SU-DHL-6 (cell line): ENCODE data around the gene FBXW8.
A peak's percentile ranks its signal among the peaks of the same experiment; 100 is the strongest.

Source experiments
- H2AFZ ChIP-seq: fragments of 200-600 bp; sonication (generic); 2 replicates; pipeline ENCODE4 v1.6.1; 2014; ENCODE audit warnings: low read depth, mild to moderate bottlenecking, moderate library complexity, mixed read lengths, antibody characterized with exemption, low read length; ENCODE audit not compliant: severe bottlenecking
- H3F3A ChIP-seq: fragments of 200-600 bp; shearing (Covaris generic); 2 replicates; pipeline ENCODE4 v1.6.0; 2016; ENCODE audit warnings: antibody characterized with exemption, mild to moderate bottlenecking; ENCODE audit not compliant: insufficient read depth
- H3K27ac ChIP-seq: fragments of 200-600 bp; sonication (generic); 2 replicates; pipeline ENCODE4 v1.5.1; 2016; ENCODE audit warnings: low read depth, mild to moderate bottlenecking, low read length, moderate library complexity, mixed read lengths
- H3K27me3 ChIP-seq: fragments of 200-600 bp; sonication (generic), shearing (Covaris generic); 2 replicates; pipeline ENCODE4 v1.6.0; 2014; ENCODE audit warnings: mild to moderate bottlenecking, low read length
- H3K36me3 ChIP-seq: fragments of 200-600 bp; sonication (generic); 2 replicates; pipeline ENCODE4 v1.6.1; 2014; ENCODE audit warnings: mild to moderate bottlenecking, low read length, mixed read lengths
- H3K4me2 ChIP-seq: fragments of 300-600, 200-600 bp; shearing (Covaris generic), sonication (generic); 2 replicates; pipeline ENCODE4 v1.6.0; 2014; ENCODE audit warnings: low read length, low read depth, mild to moderate bottlenecking; ENCODE audit not compliant: poor library complexity, severe bottlenecking
- H3K4me3 ChIP-seq: fragments of 200-600 bp; sonication (generic); 2 replicates; pipeline ENCODE4 v1.5.1; 2014; ENCODE audit warnings: antibody characterized with exemption, low read length, mild to moderate bottlenecking, mixed read lengths; ENCODE audit not compliant: insufficient read depth, poor library complexity, severe bottlenecking
- H3K79me2 ChIP-seq: fragments of 200-600 bp; sonication (generic); 2 replicates; pipeline ENCODE4 v1.6.1; 2014; ENCODE audit warnings: mild to moderate bottlenecking, low read length, moderate library complexity; ENCODE audit not compliant: insufficient read depth
- H3K9ac ChIP-seq: fragments of 200-600 bp; sonication (generic); 2 replicates; pipeline ENCODE4 v1.7.0; 2014; ENCODE audit warnings: mild to moderate bottlenecking, low read length
- H3K9me2 ChIP-seq: fragments of 200-600 bp; sonication (generic); replicated peaks from 2 replicates; pipeline ENCODE4 v1.6.1; 2014; ENCODE audit warnings: low read length; ENCODE audit not compliant: insufficient read depth
- H3K9me3 ChIP-seq: fragments of 200-600 bp; sonication (generic); 2 replicates; pipeline ENCODE4 v1.6.1; 2014; ENCODE audit warnings: low read length, mixed read lengths; ENCODE audit not compliant: insufficient read depth
- H4K20me1 ChIP-seq: fragments of 200-600 bp; sonication (generic); 2 replicates; pipeline ENCODE4 v1.6.1; 2014; ENCODE audit warnings: low read depth, mild to moderate bottlenecking, antibody characterized with exemption, low read length, moderate library complexity, mixed read lengths
- EZH2phosphoT487 ChIP-seq: fragments of 200-600 bp; sonication (generic), shearing (Covaris generic); conservative IDR thresholded peaks from 2 replicates; pipeline ENCODE4 v1.6.1; 2018; ENCODE audit warnings: mild to moderate bottlenecking, antibody characterized with exemption, low read length, moderate library complexity, mixed read lengths
- TF ChIP-seq, protein P1 (sequence below): fragments of 200-600 bp; sonication (generic); IDR thresholded peaks from one replicate; pipeline ENCODE4 v1.5.1; 2017; ENCODE audit warnings: antibody characterized with exemption, mild to moderate bottlenecking, low read length, moderate library complexity; ENCODE audit not compliant: insufficient read depth, poor library complexity, severe bottlenecking

FBXW8 gene

DNA sequence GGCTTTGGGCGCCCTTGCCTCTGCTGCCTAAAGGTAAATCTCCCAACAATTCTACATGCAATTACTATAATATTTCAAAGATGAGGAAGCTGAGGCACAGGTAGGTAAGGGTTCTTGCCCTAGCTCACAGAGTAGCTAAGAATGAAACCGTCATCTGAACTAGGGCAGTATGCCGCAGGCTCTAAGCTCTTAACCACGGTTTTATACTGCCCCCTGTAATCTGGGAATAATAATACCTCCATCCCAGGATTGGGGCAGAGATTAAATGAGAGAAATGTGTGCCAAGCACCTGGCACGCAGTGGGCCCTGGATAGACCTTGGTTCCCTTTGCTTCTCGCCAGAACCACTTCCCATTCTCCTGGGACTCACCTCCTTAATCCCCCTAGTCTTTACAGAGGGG lies 28.0 kb upstream of the FBXW8 start:
- Histone ChIP-seq H3K9me3 (no peaks in the 10 kb centered on the region), H3K9me2 (no peaks in the 10 kb centered on the region), H3K4me2 (no peak overlapping the region), H3K9ac (no peak overlapping the region), H4K20me1 (no peaks in the 10 kb centered on the region), H3F3A (no peaks in the 10 kb centered on the region), H2AFZ (no peak overlapping the region), H3K79me2 (no peaks in the 10 kb centered on the region), H3K27ac (no peak overlapping the region), H3K27me3 (0 out of 2 replicates have a peak, but pooled peaks cover 2% of the 10 kb centered on the region), H3K36me3 (no peaks in the 10 kb centered on the region), H3K4me3 (no peak overlapping the region)
- TF ChIP-seq EZH2phosphoT487, result no peak
- TF ChIP-seq, protein P1, sequence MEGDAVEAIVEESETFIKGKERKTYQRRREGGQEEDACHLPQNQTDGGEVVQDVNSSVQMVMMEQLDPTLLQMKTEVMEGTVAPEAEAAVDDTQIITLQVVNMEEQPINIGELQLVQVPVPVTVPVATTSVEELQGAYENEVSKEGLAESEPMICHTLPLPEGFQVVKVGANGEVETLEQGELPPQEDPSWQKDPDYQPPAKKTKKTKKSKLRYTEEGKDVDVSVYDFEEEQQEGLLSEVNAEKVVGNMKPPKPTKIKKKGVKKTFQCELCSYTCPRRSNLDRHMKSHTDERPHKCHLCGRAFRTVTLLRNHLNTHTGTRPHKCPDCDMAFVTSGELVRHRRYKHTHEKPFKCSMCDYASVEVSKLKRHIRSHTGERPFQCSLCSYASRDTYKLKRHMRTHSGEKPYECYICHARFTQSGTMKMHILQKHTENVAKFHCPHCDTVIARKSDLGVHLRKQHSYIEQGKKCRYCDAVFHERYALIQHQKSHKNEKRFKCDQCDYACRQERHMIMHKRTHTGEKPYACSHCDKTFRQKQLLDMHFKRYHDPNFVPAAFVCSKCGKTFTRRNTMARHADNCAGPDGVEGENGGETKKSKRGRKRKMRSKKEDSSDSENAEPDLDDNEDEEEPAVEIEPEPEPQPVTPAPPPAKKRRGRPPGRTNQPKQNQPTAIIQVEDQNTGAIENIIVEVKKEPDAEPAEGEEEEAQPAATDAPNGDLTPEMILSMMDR, result peak; percentile 18

DNA sequence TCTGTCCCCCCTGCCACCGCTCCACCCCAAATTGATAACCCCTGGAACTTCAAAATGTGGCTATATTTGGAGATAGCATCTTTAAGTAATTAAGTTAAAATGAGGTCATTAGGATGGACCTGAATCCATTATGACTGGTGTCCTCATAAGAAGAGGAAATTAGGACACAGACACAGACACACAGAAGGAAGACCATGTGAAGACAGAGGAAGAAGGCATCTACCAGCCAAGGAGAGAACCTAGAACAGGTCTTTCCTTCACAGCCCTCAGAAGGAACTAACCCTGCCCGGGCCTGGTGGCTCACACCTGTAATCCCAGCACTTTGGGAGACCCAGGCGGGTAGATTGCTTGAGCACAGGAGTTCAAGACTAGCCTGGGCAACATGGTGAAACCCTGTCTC lies 25.9 kb upstream of the FBXW8 start:
- TF ChIP-seq EZH2phosphoT487, result no peak
- TF ChIP-seq, protein P1, result no peak
- Histone ChIP-seq H3K27ac (no peak overlapping the region), H3K4me3 (no peak overlapping the region), H3K9ac (no peak overlapping the region), H3K27me3 (no peaks in the 10 kb centered on the region), H2AFZ (no peak overlapping the region), H3K4me2 (no peak overlapping the region), H4K20me1 (no peaks in the 10 kb centered on the region), H3K9me3 (no peaks in the 10 kb centered on the region), H3K9me2 (no peaks in the 10 kb centered on the region), H3F3A (no peaks in the 10 kb centered on the region), H3K79me2 (no peaks in the 10 kb centered on the region), H3K36me3 (no peaks in the 10 kb centered on the region)

DNA sequence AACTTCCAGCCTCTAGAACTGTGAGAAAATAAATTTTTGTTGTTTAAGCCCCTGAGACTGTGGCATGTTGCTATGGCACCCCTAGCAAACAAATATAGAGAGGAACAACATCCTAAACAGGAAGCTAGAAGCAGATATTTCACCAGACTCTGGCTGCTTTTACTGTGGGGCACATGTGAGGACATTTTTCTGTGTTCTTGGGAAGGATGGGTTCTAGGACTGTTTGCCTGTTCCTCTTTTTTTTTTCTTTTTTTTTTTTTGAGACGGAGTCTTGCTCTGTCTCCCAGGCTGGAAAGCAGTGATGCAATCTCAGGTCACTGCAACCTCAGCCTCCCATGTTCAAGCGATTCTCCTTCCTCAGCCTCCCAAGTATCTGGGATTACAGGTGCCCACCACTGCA lies 25.3 kb upstream of the FBXW8 start:
- Histone ChIP-seq H2AFZ (no peak overlapping the region), H3K36me3 (no peaks in the 10 kb centered on the region), H3K4me3 (no peak overlapping the region), H3K9me2 (no peaks in the 10 kb centered on the region), H3K9me3 (no peaks in the 10 kb centered on the region), H4K20me1 (no peaks in the 10 kb centered on the region), H3K4me2 (no peak overlapping the region), H3F3A (no peaks in the 10 kb centered on the region), H3K9ac (no peak overlapping the region), H3K79me2 (no peaks in the 10 kb centered on the region), H3K27me3 (no peaks in the 10 kb centered on the region), H3K27ac (no peak overlapping the region)
- TF ChIP-seq, protein P1, result no peak
- TF ChIP-seq EZH2phosphoT487, result no peak
